NCI-H748 (cell line): Measurements from ENCODE around the gene SLC11A1.

Experiments used
- DNase-seq: peaks from one replicate; lab custom pipeline; 2025; ENCODE audit not compliant: unreplicated experiment; lab: John Stamatoyannopoulos, UW

Gene SLC11A1

GRCh38 chr2:218431878-218432277, 49.8 kb downstream of the SLC11A1 start:
- DNase-seq: no peak

GRCh38 chr2:218432676-218433365, 50.7 kb downstream of the SLC11A1 start:
- DNase-seq: no peak

GRCh38 chr2:218434456-218434855, 52.4 kb downstream of the SLC11A1 start:
- DNase-seq: no peak

- DNase-seq: no peak
Measured at GRCh38 chr2:218435003-218435982, 53.2 kb downstream of the SLC11A1 start.

- no peak for DNase-seq
Measured at GRCh38 chr2:218436992-218437391, 54.9 kb downstream of the SLC11A1 start.

GRCh38 chr2:218437969-218438368, 55.9 kb downstream of the SLC11A1 start:
- DNase-seq: no peak

- no peak for DNase-seq
Measured at GRCh38 chr2:218438596-218438995, 56.5 kb downstream of the SLC11A1 start.

- DNase-seq: no peak
Measured at GRCh38 chr2:218444692-218445357, 62.8 kb downstream of the SLC11A1 start.

- DNase-seq: no peak
Measured at GRCh38 chr2:218445602-218446001, 63.5 kb downstream of the SLC11A1 start.
